HG03139 (cell line): Measurements from ENCODE around the gene FERMT2.
"Not testable (repeated sequence)": the region's sequence is repeated elsewhere in the genome, so short reads cannot be mapped to it uniquely, and the experiment has no call there.

Source experiments
- ATAC-seq: cut with Tn5 transposase; IDR thresholded peaks from one replicate; pipeline ENCODE4 v1.9.1; 2021; ENCODE audit not compliant: unreplicated experiment

FERMT2 gene

DNA sequence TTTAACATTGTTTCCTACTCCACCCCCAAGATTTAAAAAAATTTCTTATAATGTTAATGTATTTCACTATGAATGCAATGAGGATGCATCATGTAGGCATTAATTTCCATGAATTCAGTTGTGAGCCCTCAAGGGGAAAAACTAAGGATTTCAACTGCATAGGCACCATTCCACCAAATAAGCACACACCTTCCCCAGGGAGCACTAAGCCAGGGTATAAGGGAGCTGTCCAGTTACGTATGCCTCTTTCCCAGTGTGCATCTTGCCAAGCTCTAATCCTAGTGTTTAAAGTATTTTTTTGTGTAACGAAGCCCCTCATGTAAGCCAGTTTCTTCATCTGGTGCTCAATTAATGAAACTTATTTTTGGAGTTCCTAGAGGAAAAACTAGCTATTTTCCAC, 6.6 kb downstream of the FERMT2 start:
- no peak for ATAC-seq

DNA sequence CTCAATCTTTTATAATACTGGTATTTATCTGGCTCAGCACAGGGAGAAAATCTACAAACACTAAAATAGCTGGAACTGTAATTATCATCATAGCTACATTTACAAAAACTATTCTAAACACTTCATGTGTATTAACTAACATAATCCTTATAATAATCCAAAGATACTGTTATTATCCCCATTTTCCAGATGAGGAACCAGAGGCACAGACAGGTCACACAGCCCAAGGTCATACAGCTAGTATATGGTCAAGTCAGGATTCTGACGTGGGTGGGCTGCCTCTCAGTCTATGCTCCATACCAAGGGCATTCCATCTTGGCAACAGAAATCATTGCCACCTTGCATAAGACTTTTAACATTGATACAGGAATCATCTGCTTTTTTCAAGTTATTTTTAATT, 11.4 kb downstream of the FERMT2 start:
- no peak for ATAC-seq

DNA sequence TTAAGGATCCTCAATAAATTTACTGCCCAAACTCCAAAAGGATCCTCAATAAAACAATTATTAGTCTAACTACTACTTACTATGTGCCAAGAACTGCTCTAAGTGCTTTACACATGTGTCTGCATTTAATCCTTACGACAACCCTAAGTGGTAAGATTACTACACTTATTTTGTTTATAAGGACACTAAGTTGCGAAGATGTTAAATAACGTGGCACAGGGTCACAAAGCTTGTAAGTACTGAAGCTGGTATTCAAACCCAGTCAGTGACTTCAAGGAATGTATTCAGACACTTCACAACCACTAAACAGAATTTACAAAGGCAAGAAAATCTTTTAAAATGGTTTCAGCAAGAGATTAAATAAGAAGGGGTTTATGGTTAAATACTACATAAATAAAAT, 13.0 kb downstream of the FERMT2 start:
- ATAC-seq: no peak

DNA sequence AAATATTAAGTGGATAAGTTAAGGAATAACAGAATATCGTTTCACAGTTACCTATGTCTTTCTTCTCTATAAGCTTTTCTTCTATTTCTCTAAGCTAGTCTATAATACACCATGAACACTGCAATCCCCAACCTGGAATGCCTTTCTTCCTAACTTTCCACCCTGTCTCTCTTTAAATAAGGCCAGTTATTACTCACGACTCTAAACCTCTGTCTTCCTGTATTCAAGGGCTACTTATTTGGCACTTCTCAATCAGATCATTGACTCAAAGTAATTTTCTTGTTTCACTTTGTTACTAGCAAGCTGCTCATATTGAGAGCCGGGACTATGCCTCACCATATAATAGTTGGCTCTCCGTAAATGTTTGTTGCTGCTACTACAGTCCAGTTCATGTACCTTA, 13.5 kb downstream of the FERMT2 start:
- ATAC-seq: no peak

DNA sequence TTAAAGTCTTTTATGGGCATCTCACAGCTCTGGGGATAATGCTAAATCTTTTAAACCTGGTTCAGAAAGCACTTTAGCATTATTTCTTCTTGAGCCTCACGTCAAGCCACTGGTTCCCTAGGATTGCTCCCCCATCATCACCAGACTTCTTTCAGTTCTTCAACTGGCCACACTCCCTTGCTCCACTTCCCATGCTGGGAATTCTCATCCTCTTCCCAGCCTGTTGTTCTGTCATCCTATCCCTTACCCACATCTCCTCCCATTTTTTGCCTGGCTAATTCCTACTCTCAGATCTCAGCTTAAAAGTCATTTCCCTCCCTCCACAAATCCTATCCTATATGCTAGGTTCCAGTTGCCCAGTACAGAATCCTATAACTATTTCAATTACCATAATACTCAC, 14.4 kb downstream of the FERMT2 start:
- no peak for ATAC-seq

DNA sequence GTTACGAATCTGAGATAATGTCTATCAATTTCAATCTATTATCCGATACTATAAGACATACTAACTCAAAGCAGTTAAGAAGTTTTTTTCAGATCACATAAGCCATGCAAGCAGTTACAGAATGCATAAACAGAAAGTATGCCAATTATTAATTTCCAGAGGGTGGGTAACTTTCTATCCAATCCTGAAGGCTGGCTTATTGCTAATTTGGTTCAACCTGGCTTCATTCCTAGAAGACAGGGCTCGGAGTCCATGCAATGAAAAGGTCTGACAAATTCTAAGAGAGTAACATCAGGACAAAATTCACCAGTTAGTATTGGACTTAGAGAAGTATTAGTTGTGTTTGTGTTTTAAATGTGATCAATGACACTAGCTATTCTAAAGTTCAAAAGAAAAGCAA, 15.0 kb downstream of the FERMT2 start:
- no peak for ATAC-seq

DNA sequence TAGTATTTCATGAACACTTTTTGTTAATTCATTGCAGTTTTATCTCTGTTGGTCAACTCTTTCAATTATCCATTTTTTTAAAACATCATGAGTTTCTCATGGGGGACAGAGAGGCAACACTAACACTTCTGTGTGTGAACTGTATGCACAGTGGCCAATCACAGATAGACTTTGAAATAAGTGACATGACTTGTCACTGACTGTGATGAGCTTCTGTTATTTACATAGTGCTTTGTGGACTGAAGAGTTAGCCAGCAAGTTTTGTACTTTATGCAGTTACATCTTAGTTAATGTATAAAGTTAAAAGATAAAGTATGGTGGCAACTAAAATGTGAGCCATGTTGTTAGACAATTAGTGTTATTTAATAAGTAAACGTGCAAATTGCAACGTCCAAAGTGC, 16.1 kb downstream of the FERMT2 start:
- ATAC-seq: no peak

DNA sequence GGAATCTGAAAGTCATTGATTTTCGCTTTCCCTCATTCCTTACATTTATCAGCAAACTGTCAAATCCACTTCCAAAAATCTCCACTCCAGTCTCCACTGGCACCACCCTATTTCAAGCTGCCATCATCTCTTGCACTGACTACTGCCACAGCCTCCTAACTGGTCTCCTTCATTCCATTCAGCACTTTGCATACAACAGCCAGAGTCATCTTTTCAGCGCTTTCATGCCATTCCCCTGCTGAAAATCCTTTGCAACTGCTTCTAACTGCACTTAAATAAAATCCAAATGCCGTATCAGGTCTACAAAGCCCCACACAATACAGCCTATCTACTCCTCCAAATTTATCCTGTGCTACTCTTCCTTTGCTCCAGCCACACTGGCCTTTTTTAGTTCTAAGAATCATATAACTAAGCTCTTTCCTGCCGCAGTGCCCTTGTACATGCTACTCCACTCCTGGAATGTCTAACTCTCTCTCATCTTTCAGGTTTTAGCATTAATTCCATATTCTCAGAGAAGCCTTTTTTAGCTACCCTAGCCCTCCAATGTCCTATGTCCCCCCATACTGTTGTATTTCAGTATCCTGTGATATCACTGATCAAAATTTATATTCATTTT, 21.6 kb downstream of the FERMT2 start:
- no peak for ATAC-seq

DNA sequence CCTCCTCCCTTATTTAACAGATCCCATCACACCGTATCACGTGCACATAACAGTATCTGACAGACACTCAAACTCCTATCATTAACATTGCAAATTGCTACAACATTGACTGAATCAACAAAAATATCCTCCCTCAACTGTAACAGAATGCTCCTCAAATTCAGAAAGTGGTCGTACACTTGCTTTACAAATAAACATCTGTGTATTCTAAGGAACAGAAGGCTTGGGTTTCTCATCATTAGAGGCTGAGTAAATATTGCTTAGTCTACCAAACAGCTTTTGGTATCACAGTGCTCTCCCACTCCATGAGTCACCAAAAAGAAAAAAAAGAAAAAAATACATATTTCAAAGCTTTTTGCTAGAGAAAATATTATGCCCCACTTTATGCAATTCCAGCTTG, 23.9 kb downstream of the FERMT2 start:
- ATAC-seq: no peak

DNA sequence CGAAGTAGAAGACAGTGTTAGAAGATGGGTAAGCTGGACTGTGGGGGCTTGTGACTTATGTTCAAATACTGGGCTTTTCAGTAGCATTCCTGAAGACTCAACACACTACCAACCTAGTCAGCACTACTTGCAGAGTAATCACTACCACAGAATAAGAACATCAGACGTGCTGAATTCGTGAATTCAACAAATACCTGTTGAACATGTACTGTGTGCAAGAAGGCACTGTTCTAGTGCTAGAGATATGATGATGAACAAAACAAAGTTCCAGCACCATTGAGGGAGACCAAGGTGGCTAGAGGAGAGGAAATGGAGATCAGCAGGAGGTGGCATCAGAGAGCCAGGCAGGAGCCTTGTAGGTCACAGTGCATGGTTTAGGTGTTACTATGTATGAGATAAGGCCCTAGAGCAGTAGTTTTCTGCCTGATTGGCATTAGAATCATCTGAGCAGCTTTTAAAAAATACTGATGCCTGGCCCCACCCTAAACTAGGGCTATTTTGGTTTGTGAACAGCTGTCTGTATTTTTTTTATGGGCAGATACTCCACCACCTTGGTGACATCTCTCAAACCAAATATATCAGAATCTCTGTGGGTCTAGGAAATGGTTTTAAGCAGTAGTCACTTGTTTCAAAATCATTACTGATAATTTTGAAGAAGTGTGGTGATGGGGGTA, 26.8 kb downstream of the FERMT2 start:
- ATAC-seq: no peak

DNA sequence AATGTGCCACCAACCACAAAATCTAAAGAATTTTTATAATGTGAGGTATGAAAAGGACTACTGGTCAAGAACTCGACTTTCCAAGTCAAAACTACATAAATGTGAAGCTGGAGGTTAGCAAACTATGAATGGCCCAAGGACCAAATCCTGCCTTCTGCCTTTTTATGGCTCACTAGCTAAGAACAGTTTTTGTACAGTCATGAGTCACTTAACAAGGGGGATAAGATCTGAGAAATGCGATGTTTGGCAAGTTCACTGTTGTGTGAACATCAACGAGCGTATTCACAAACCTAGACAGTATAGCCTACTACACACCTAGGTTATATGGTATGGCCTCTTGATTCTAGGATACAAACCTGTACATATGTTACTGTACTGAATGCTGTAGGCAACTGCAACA, 28.2 kb downstream of the FERMT2 start:
- no peak for ATAC-seq

DNA sequence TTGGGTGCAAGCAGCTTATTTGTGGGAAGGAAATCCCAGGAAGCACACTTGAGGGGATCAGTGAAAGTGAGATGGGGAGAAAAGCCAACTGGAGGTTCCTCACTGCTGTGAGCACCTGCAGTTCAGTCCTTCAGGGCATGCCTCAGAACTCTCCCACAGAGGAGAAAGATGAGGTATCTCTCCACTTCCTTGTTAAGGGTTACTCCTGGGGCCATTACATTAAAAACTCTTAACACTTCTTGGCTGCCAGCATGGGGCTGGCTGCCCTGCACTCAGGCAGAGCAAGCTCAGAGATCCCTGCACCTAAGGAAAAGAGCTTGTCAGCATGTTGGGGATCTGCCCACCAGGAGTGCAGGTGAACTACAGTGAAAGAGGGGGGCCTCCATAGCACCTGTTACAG, 28.8 kb downstream of the FERMT2 start:
- ATAC-seq: no peak

DNA sequence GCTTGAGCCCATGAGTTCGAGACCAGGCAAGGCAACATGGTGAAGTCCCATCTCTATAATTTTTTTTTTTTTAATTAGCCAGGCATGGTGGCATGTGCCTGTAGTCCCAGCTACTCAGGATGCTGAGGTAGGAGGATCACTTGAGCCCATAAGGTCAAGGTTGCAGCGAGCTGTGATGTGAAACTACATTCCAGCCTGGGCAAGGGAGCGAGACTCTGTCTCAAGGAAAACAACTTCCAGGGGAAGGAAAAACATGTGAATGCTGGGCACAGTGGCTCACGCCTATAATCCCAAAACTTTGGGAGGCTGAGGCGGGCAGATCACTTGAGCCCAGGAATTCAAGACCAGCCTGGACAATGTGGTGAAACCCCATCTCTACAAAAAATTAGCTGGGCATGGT, 30.4 kb downstream of the FERMT2 start:
- not testable (repeated sequence) for ATAC-seq

DNA sequence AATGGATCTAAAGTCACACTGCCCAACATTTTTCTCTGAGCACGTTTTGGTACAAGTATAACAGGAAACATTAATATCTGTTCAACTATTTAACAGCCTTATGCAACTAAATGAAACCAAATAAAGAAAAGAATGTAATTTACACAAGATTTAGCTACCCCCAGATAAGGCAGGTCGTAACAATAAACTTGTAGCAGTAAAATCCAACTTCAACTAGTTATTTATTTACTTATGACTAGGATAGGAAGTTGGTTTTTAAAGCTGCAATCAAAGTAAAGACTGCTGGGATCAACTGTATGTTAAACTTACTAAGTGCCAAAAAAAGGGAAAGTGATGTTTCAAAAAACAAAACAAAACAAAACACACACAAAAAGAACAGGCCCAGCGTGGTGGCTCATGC, 30.9 kb downstream of the FERMT2 start:
- ATAC-seq: no peak

DNA sequence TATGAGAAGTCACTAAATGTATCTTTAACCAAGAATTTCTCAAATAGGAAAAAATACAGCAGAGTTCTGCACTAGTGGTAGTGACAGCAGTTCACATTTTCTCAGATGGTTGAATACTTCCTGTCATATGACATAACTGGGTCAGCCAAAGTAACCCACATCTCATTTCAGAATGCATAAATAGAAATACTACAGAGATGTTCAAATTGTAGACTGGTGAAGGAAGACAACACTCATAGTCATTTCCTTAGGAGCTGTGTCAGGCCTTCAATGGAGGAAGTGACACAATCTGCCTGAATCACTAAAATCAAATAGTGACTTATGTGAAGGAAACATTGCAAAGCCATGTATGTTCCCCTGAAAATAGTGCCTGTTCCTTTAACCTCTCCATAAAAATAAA, 32.4 kb downstream of the FERMT2 start:
- peak; percentile 93 for ATAC-seq

DNA sequence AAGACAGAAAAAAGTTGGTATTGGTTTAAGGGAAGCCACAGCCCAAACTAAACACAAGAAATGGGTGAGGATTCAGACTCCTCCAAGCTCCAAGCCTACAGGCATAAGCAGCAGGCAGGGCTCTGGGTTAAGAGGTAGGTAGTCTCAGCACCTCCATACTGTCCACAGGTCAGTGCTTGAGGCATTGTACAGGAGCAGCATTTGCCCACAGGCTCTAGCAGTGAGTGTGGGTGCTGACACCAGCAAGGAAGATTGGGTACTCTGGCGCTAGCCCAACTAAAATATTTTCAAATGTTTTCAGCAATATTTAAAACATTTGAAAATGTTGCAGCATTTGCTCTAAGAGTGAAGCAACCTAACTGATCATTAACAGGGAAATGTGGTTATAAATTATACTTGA, 33.1 kb downstream of the FERMT2 start:
- ATAC-seq: no peak

DNA sequence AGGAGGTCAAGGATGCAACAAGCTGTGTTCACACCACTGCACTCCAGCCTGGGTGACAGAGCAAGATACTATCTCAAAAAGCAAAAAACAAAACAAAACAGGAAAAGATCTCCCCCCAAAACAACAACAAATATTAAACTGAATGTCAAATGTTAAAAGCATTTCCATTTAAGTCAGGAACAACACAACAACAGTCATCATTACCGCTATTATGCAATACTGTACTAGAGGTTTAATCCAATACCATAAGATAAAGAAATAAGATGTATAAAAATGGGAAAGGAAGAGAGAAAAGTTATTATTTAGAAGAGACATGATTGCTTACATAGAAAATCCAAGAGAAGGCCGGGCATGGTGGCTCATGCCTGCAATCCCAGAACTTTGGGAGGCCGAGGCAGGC, 36.6 kb downstream of the FERMT2 start:
- ATAC-seq: no peak

DNA sequence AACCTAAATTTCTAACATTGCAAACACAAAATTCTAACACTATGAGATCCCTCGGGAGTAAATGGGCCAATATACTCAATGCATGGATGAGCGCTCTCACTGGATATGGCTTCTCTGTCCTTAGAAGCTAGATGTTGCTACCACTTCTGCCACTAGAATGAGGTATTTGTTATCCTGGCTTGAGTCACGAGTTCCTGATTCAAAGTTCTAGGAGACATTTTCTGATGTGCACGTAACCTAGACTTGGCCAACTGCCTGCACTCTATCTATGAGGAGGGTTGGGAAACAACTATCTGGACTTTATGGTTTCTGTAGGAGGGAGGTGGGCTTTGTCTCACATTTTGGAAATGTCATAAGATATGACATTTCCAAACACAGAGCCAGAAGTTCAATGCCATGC, 37.6 kb downstream of the FERMT2 start:
- ATAC-seq: no peak

DNA sequence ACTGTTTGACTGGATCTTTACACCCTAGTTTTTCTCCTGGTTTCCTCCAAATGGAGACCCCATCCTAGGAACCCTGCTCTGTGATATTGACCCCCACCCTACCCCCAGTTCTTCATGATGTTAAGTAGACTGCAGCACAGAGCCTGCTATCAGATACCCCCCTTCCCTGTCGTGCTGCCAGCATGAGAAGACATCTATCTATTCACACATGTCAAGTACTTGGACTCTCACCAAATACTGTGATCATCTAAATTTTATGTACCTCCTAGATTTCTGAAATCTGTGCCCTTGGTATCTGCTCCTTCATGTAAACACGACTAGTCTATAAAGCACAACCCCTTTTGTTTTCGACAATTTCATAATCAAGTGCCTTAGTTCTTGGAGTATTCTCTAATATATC, 38.9 kb downstream of the FERMT2 start:
- ATAC-seq: no peak

DNA sequence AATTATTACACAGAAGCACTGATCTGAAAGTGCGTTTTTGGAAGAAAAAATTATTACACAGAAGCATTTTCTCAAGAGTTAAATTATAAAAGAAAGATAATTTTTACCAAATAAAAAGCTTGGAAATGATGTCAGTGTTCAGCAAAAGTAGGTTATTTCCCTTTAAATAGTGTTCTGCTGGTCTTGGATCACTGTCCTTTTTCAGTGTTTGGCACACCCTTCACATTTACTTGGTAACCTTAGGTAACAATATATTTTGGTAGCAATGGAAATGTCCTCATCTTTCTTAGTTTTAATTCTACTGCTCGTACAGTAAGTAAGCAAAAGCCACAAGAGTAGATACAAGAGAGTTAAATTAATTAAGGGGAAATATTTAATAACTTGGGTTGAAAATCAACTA, 40.3 kb downstream of the FERMT2 start:
- no peak for ATAC-seq

DNA sequence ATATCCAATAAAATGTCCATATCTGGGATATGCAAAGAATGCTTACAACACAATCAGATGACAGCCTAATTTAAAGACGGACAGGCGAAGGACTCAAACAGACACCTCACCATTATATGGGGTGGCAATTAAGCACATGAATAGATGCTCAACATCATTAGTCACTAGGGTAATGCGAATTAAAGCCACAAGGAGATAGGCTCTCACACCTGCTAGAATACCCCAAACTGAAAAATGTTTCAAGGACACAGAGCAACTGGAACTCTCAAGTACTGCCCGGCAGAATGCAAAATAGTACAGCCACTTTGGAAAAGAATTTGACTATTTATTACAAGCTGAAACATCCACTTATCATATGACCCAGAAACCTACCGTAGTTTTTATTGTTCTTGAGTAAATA, 42.9 kb downstream of the FERMT2 start:
- ATAC-seq: no peak

DNA sequence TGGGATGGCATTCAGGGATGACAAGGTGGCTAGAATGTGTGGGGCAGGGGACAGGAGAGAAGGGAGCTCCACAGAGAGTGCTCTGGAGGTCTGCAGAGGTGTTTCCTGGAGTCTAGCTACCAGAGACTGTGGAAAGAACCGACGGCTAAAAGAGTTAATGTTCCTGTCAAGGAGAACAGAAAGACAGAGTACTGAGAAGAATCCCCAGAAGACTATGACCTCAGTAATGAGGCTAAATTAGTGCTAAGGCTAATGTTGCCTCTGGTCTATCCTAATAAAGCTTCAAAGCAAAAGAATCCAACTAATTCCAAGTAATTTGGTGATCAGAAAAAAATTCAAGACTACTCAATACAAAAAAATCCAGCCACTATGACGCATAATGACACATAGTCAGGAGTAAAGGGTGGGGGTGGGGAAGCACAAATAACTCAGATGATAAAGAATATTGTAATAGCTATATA, 44.7 kb downstream of the FERMT2 start:
- no peak for ATAC-seq

DNA sequence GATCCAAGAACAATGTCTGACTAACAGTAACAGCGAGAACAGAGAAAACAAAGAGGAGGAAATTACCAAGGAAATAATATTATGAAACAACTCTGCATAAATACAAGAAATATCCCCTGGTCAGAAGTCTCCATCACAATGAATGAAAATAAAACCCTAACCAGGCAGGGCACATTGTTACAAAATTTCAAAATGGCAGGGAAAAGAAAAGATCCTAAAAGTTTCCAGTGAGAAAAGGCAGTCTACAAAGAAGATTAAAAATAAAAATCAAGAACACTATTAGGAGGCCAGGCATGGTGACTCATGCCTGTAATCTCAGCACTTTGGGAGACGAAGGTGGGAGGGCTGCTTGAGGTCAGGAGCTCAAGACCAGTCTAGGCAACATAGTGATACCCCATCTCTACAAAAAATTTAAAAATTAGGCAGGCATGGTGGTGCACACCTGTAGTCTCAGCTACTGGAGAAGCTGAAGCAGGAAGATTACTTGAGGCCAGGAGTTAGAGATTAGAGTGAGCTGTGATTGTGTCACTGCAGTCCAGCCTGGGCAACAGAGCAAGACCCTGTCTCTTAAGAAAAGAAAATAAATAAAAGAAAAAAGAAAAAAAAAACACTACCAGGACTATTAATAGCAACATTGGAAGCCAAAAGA, 47.8 kb downstream of the FERMT2 start:
- ATAC-seq: no peak
